ENCODE results near the gene ZNF786.
"Not testable (repeated sequence)": the region's sequence is repeated elsewhere in the genome, so short reads cannot be mapped to it uniquely, and the experiment has no call there.

Gene ZNF786

GRCh38 chr7:149053885-149054284, 36.6 kb downstream of the ZNF786 start:
- DNase-seq (ENCODE audit: low read depth): no peak
- H3K4me3 ChIP-seq (ENCODE audit: low read depth, low read length): no peak overlapping the region
- no peak for TF ChIP-seq CTCF (conservative IDR thresholded peaks at IDR 0.05; ENCODE audit: low read depth, low read length)

- TF ChIP-seq CTCF (conservative IDR thresholded peaks at IDR 0.05; ENCODE audit: low read depth, low read length): no peak
- no peak for DNase-seq (ENCODE audit: low read depth)
- H3K4me3 ChIP-seq (ENCODE audit: low read depth, low read length): no peak overlapping the region
Observed at GRCh38 chr7:149053384-149053783, 37.1 kb downstream of the ZNF786 start.

GRCh38 chr7:149050941-149051340, 39.6 kb downstream of the ZNF786 start:
- peak; percentile 38 for DNase-seq (ENCODE audit: low read depth)
- no peak for TF ChIP-seq CTCF (conservative IDR thresholded peaks at IDR 0.05; ENCODE audit: low read depth, low read length)

DNA sequence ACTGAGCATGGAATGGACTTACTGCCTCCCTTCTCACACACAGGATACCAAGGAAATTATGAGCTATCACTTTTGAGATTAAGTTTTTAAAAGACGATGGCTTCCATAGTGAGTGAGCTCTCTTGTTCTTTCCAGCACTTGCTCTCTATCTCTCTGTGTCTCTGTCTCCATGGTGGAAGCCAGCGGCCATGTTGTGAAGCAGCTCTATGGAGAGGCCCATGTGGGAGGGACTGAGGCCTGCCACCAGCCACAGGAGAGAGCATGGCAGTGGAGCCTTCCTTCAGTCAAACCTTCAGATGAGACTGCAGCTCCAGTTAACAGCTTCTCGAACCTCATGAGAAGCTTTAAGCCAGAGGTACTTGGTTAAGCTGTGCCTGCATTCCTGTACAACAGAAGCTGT, 41.7 kb downstream of the ZNF786 start:
- no peak for DNase-seq (ENCODE audit: low read depth)
- no peak for TF ChIP-seq CTCF (conservative IDR thresholded peaks at IDR 0.05; ENCODE audit: low read depth, low read length)
- H3K4me3 ChIP-seq (ENCODE audit: low read depth, low read length): no peak overlapping the region

More at GRCh38 chr7:149050941-149051340, 39.6 kb downstream of the ZNF786 start:
- H3K4me3 ChIP-seq (ENCODE audit: low read depth, low read length): no peak overlapping the region

DNA sequence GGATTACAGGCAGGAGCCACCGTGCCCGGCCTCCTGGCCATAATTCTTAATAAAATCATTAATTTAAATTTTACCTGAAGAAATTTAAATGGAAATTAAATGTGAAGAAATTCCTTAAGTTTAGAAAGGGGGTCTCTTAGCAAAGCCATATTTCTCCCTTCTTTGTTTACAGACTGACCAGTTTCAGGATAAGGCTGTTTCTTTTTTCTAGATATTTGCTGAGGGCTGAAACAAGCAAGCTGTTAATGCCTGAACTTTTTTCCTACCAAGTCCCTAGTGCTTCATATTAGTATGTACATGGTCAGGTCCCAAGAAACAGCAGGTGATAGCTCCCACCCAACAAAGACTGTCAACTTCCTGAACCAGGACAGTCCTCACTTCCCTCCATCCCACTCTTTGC, 44.1 kb downstream of the ZNF786 start:
- DNase-seq (ENCODE audit: low read depth): no peak
- TF ChIP-seq CTCF (conservative IDR thresholded peaks at IDR 0.05; ENCODE audit: low read depth, low read length): no peak
- H3K4me3 ChIP-seq (ENCODE audit: low read depth, low read length): no peak overlapping the region

DNA sequence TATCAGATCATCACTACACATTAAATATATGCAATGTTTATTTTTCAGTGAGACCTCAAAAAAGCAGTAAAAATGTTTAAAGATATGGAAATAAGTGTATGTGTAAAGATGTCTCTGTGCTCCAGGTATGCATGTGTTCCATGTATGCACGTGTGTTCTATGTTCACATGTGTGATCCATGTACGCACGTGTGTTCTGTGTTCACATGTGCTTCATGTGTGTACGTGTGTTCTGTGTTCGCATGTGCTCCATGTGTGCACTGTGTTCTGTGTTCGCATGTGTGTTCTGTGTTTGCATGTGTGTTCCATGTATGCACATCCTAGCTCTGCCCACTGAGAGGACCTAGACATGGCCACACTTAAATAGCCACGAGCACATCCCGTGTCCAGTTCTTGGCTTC, 46.6 kb downstream of the ZNF786 start:
- no peak for DNase-seq (ENCODE audit: low read depth)
- TF ChIP-seq CTCF (conservative IDR thresholded peaks at IDR 0.05; ENCODE audit: low read depth, low read length): no peak
- H3K4me3 ChIP-seq (ENCODE audit: low read depth, low read length): no peak overlapping the region

GRCh38 chr7:149041350-149041749, 49.2 kb downstream of the ZNF786 start:
- DNase-seq (ENCODE audit: low read depth): no peak
- no peak for TF ChIP-seq CTCF (conservative IDR thresholded peaks at IDR 0.05; ENCODE audit: low read depth, low read length)
- H3K4me3 ChIP-seq (ENCODE audit: low read depth, low read length): no peak overlapping the region

DNA sequence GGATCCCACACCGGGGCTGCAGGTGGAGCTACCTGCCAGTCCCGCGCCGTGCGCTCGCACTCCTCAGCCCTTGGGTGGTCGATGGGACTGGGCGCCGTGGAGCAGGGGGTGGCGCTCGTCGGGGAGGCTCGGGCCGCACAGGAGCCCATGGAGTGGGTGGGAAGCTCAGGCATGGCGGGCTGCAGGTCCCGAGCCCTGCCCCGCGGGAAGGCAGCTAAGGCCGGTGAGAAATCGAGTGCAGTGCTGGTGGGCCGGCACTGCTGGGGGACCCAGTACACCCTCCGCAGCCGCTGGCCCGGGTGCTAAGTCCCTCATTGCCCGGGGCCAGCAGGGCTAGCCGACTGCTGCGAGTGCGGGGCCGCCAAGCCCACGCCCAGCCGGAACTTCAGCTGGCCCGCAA, 51.9 kb downstream of the ZNF786 start:
- not testable (repeated sequence) for DNase-seq (ENCODE audit: low read depth); H3K4me3 ChIP-seq (ENCODE audit: low read depth, low read length)
